Measurements from ENCODE around the gene PCBP3. TPM values are rescaled to one million over a fixed set of nuclear protein-coding genes. Genes with fewer than 3 reads are reported as not detected.

PCBP3 gene
- total RNA-seq, 1 experiment from 2014 or later = 1.4 TPM

- Mint-ChIP-seq H3K4me1 (ENCODE audit: low read depth, unreplicated experiment) (peaks cover 12% of the 10 kb centered on the region), H3K9me3 (ENCODE audit: low read depth, unreplicated experiment) (no peaks in the 10 kb centered on the region), H3K4me3 (ENCODE audit: low read depth, unreplicated experiment) (no peak overlapping the region), H3K27ac (ENCODE audit: unreplicated experiment) (no peak overlapping the region), H3K36me3 (ENCODE audit: insufficient read depth, unreplicated experiment) (no peaks in the 10 kb centered on the region), H3K27me3 (ENCODE audit: unreplicated experiment) (peaks cover 17% of the 10 kb centered on the region)
- CTCF ChIA-PET = no interaction called here
- no TSS peak for BruUV-seq (replicated peaks)
- TF ChIP-seq CTCF (IDR thresholded peaks at IDR 0.05; ENCODE audit: unreplicated experiment) = no peak
- no peak for DNase-seq
- intact Hi-C loops (cut with micrococcal nuclease; ENCODE audit: unreplicated experiment) = no loop called here
Measured at GRCh38 chr21:45817345-45817744, 173.8 kb downstream of the PCBP3 start.

GRCh38 chr21:45818276-45818903 lies 174.9 kb downstream of the PCBP3 start:
- Mint-ChIP-seq H3K4me3 (ENCODE audit: low read depth, unreplicated experiment) (peak overlapping the region; percentile 9), H3K36me3 (ENCODE audit: insufficient read depth, unreplicated experiment) (no peaks in the 10 kb centered on the region), H3K4me1 (ENCODE audit: low read depth, unreplicated experiment) (peaks cover 12% of the 10 kb centered on the region), H3K27ac (ENCODE audit: unreplicated experiment) (peak overlapping the region; percentile 66), H3K27me3 (ENCODE audit: unreplicated experiment) (peaks cover 25% of the 10 kb centered on the region), H3K9me3 (ENCODE audit: low read depth, unreplicated experiment) (no peaks in the 10 kb centered on the region)
- TF ChIP-seq CTCF (IDR thresholded peaks at IDR 0.05; ENCODE audit: unreplicated experiment) = no peak
- BruUV-seq (replicated peaks) = no TSS peak
- CTCF ChIA-PET = interaction anchor here (1.3 kb wide), 1 partner anchor 681 kb away, joined by 4 read pairs; no protein-coding TSS in a partner anchor
- no peak for DNase-seq
- intact Hi-C loops (cut with micrococcal nuclease; ENCODE audit: unreplicated experiment) = no loop called here

- intact Hi-C loops (cut with micrococcal nuclease; ENCODE audit: unreplicated experiment) = no loop called here
- Mint-ChIP-seq H3K27me3 (ENCODE audit: unreplicated experiment) (peaks cover 30% of the 10 kb centered on the region), H3K9me3 (ENCODE audit: low read depth, unreplicated experiment) (no peaks in the 10 kb centered on the region), H3K36me3 (ENCODE audit: insufficient read depth, unreplicated experiment) (no peaks in the 10 kb centered on the region), H3K4me3 (ENCODE audit: low read depth, unreplicated experiment) (no peak overlapping the region), H3K4me1 (ENCODE audit: low read depth, unreplicated experiment) (peaks cover 12% of the 10 kb centered on the region), H3K27ac (ENCODE audit: unreplicated experiment) (no peak overlapping the region)
- TF ChIP-seq CTCF (IDR thresholded peaks at IDR 0.05; ENCODE audit: unreplicated experiment) = no peak
- DNase-seq = peak; percentile 24
- BruUV-seq (replicated peaks) = no TSS peak
- CTCF ChIA-PET = interaction anchor here (1.3 kb wide), 1 partner anchor 682 kb away, joined by 4 read pairs; no protein-coding TSS in a partner anchor
Measured at GRCh38 chr21:45818904-45819285, 175.4 kb downstream of the PCBP3 start.

- no peak overlapping the region for H3K4me3 Mint-ChIP-seq (ENCODE audit: low read depth, unreplicated experiment)
- intact Hi-C loops (cut with micrococcal nuclease; ENCODE audit: unreplicated experiment) = loop anchor here (5.0 kb wide), 1 partner anchor 267 kb away; no protein-coding TSS in a partner anchor
- no peaks in the 10 kb centered on the region for H3K9me3 Mint-ChIP-seq (ENCODE audit: low read depth, unreplicated experiment)
- no peak for DNase-seq
- H3K36me3 Mint-ChIP-seq (ENCODE audit: insufficient read depth, unreplicated experiment) = no peaks in the 10 kb centered on the region
- H3K27me3 Mint-ChIP-seq (ENCODE audit: unreplicated experiment) = peaks cover 37% of the 10 kb centered on the region
- no peak overlapping the region for H3K27ac Mint-ChIP-seq (ENCODE audit: unreplicated experiment)
- no TSS peak for BruUV-seq (replicated peaks)
- no peak for TF ChIP-seq CTCF (IDR thresholded peaks at IDR 0.05; ENCODE audit: unreplicated experiment)
- CTCF ChIA-PET = no interaction called here
- H3K4me1 Mint-ChIP-seq (ENCODE audit: low read depth, unreplicated experiment) = peaks cover 12% of the 10 kb centered on the region
Measured at GRCh38 chr21:45819478-45820170, 176.1 kb downstream of the PCBP3 start.
